Upper lobe of left lung (tissue), 6 donors: ENCODE data around the gene KCNH8. TPM values are rescaled to one million over a fixed set of nuclear protein-coding genes. Genes with fewer than 3 reads are reported as not detected.

Experiments used
- ATAC-seq, 2 donors: fragments of 200-7000 bp; cut with Tn5 transposase; one replicate each; pipeline ENCODE4 v1.9.1; 2022; ENCODE audit warnings: mild to moderate bottlenecking in 2 of 2, moderate library complexity in 2 of 2; ENCODE audit not compliant: low FRiP score in 2 of 2
- DNase-seq, 2 donors: peaks; one replicate each; pipeline ENCODE4 v3.0.0-alpha.2; 2019 to 2020
- H3K27ac ChIP-seq, 4 donors: fragments of 200-600 bp; sonication (generic); one replicate each; pipeline ENCODE4 v1.5.1; 2016 to 2019
- H3K27me3 ChIP-seq, 4 donors: fragments of 200-600 bp; sonication (generic); one replicate each; pipeline ENCODE4 v1.5.1; 2017 to 2019
- H3K36me3 ChIP-seq, 4 donors: fragments of 200-600 bp; sonication (generic); one replicate each; pipeline ENCODE4 v1.5.1; 2016 to 2019
- H3K4me1 ChIP-seq, 4 donors: fragments of 200-600 bp; sonication (generic); one replicate each; pipeline ENCODE4 v1.5.1; 2018 to 2019
- H3K4me3 ChIP-seq, 4 donors: fragments of 200-600 bp; sonication (generic); one replicate each; pipeline ENCODE4 v1.5.1; 2017 to 2019; ENCODE audit warnings: mild to moderate bottlenecking in 2 of 4, moderate library complexity in 1 of 4
- H3K9me3 ChIP-seq, 4 donors: fragments of 200-600 bp; sonication (generic); one replicate each; pipeline ENCODE4 v1.5.1; 2018 to 2019
- EP300 ChIP-seq, 4 donors: sonication (generic); formaldehyde crosslinking; IDR thresholded peaks; one replicate each; pipeline ENCODE4 v1.5.1; 2017; ENCODE audit warnings: antibody characterized with exemption in 4 of 4, control low read depth in 2 of 4
- POLR2A ChIP-seq, 4 donors: fragments of 450-650 bp; IDR thresholded peaks; one replicate each; pipeline ENCODE4 v1.5.1; 2016 to 2017; ENCODE audit warnings: antibody characterized with exemption in 4 of 4, mild to moderate bottlenecking in 2 of 4
- POLR2AphosphoS5 ChIP-seq, 2 donors: sonication (generic); formaldehyde crosslinking; IDR thresholded peaks; one replicate each; pipeline ENCODE4 v1.5.1; 2017; ENCODE audit warnings: antibody characterized with exemption in 2 of 2
- WGBS, 2 donors: methylation state at CpG; one replicate each; pipeline ENCODE4 v1.1.5; 2017 to 2018; 5-methylcytosine and 5-hydroxymethylcytosine counted together
- total RNA-seq, 6 donors: library from RNA; depleted of rRNA in 4 of 6; stranded (reverse); fragments of >200 nt in 4 of 6; gene quantifications; one replicate each; pipeline versions ENCODE4 v1.1.0 to v1.2.1, GENCODE V29; 2016 to 2021
- TF ChIP-seq, protein P1 (sequence below), 6 experiments: fragments of 450-650 bp in 4 of 6; fragments of 200-600 bp in 2 of 6; sonication (generic) in 2 of 6; IDR thresholded peaks; one replicate each; pipeline ENCODE4 v1.5.1; 2016 to 2019; ENCODE audit warnings: antibody characterized with exemption in 6 of 6
- donor health status: DM: no; HTN: no; CAD: no; lungs with moderate emphysema.
- donor health status: DM: no; HTN: yes; CAD: no; lungs with severe emphysema.

KCNH8 gene
- total RNA-seq, 6 donors from 2014 or later = 0.10 to 0.24 (median 0.13) TPM; not detected in 2

DNA sequence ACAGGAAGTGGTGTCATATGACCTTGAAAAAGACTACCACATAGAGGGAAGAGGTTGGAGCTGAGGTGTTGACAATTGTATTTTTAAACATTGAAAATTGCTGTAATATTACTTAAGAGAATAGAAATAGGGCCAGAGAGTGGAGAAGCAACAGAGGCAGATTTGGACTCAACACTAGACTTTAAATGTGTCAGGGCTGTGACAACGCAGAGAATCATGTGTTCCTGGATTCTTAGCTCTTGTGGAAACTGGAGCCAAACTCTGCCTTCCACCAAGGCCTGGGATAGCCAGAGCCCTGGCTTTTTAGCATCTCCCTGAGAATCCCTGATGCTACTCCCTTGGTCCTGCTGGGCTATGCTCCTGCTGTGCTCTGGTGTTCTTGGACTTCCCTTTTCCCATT lies 277.5 kb downstream of the KCNH8 start:
- H3K27ac ChIP-seq = no peak overlapping the region
- no peaks in the 10 kb centered on the region for H3K36me3 ChIP-seq
- 83 to 87% methylated on average over 1 of the region's 1 CpG for WGBS, 2 donors
- DNase-seq (no peak), ATAC-seq (no peak)
- H3K4me3 ChIP-seq = no peak overlapping the region
- TF ChIP-seq POLR2A (IDR thresholded peaks at IDR 0.05) (no peak), POLR2AphosphoS5 (IDR thresholded peaks at IDR 0.05) (no peak), EP300 (IDR thresholded peaks at IDR 0.05) (no peak)
- TF ChIP-seq, protein P1, sequence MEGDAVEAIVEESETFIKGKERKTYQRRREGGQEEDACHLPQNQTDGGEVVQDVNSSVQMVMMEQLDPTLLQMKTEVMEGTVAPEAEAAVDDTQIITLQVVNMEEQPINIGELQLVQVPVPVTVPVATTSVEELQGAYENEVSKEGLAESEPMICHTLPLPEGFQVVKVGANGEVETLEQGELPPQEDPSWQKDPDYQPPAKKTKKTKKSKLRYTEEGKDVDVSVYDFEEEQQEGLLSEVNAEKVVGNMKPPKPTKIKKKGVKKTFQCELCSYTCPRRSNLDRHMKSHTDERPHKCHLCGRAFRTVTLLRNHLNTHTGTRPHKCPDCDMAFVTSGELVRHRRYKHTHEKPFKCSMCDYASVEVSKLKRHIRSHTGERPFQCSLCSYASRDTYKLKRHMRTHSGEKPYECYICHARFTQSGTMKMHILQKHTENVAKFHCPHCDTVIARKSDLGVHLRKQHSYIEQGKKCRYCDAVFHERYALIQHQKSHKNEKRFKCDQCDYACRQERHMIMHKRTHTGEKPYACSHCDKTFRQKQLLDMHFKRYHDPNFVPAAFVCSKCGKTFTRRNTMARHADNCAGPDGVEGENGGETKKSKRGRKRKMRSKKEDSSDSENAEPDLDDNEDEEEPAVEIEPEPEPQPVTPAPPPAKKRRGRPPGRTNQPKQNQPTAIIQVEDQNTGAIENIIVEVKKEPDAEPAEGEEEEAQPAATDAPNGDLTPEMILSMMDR (IDR thresholded peaks at IDR 0.05) = no peak
- H3K27me3 ChIP-seq = no peaks in the 10 kb centered on the region
- no peaks in the 10 kb centered on the region for H3K4me1 ChIP-seq
- no peaks in the 10 kb centered on the region for H3K9me3 ChIP-seq

DNA sequence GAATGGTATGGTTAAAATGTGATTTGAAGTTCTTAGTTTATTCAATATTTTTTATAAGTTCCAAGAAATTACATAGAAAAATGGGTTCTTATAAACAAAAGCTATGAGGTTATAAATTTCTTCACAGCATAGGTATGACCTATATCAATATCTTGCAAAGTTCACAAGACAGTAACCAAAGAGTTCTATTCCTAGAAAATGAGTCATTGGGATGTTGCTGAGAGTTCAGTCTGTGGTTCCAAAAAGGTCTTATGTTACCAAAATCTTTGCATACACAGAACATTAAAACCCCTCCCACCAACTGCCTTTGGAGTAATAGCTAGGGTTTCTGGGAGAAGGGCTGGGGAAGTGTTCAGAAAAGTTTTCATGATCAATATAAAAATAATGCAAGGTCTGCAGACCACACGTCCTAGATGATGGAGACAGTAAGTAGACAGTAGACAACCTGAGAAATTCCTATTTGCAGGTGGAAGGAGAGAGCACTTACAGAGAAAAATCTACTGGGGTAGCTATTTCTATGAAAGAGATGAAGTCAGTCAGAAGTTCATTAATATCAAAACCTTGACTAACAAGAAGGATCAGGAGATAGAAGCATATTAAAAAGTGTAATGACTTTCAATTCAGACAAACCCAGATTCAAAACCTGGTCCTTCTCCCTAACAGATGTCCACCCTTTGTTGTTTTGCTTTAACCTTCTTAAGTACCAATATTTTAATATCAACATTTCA lies 279.3 kb downstream of the KCNH8 start:
- Histone ChIP-seq H3K36me3 (no peaks in the 10 kb centered on the region), H3K4me3 (no peak overlapping the region), H3K27me3 (no peaks in the 10 kb centered on the region), H3K4me1 (no peaks in the 10 kb centered on the region), H3K27ac (no peak overlapping the region), H3K9me3 (no peaks in the 10 kb centered on the region)
- 67 to 70% methylated on average over 1 of the region's 1 CpG for WGBS, 2 donors
- DNase-seq (no peak), ATAC-seq (no peak)
- TF ChIP-seq EP300 (IDR thresholded peaks at IDR 0.05) = no peak
- TF ChIP-seq POLR2AphosphoS5 (IDR thresholded peaks at IDR 0.05) = no peak
- TF ChIP-seq, protein P1 (IDR thresholded peaks at IDR 0.05) = no peak

DNA sequence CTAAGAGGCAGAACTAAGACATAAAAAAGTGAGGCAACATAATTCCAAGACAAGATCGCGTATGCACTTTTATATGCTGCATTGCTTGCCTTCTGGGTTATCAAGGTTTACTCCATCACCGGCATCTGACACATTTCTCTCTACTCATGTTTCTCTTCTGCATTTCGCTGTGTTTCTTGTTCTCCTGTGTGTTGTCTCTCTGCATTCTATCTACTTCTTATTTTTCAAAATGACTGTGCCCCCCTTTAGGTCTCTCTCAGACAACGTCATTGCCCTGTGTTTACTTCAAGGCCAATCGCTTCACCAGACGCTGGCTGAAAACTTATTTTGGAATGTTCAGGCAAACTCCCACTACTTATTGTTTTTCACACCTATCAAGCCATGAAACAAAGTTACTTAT lies 280.4 kb downstream of the KCNH8 start:
- Histone ChIP-seq H3K36me3 (no peaks in the 10 kb centered on the region), H3K9me3 (no peaks in the 10 kb centered on the region), H3K4me3 (no peak overlapping the region), H3K27ac (no peak overlapping the region), H3K4me1 (no peaks in the 10 kb centered on the region), H3K27me3 (no peaks in the 10 kb centered on the region)
- TF ChIP-seq, protein P1 (IDR thresholded peaks at IDR 0.05) = no peak
- TF ChIP-seq POLR2A (IDR thresholded peaks at IDR 0.05) (no peak), POLR2AphosphoS5 (IDR thresholded peaks at IDR 0.05) (no peak), EP300 (IDR thresholded peaks at IDR 0.05) (no peak)
- DNase-seq (no peak), ATAC-seq (no peak)
- 90 to 91% methylated on average over 7 of the region's 7 CpGs for WGBS, 2 donors

DNA sequence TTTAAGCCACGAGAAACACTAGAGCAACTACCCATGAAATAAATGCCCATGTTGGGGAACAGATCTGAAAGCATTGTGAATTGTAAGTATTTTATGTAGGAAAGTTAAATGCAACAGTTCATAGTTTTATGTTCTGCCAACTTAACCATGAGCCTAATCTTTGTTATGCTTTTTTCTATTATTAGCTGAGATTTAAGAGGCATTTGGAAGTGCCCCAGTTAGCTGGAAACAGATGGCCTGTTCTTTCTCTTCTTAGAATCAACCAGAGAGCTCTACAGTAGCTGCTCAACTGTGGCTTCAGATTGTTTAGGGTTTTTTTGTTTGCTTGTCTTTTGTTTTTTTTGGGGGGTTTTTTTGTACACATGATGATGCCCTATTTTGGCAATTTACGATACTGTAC lies 284.4 kb downstream of the KCNH8 start:
- ATAC-seq (no peak), DNase-seq (no peak)
- Histone ChIP-seq H3K27ac (no peak overlapping the region), H3K4me3 (no peak overlapping the region), H3K9me3 (no peaks in the 10 kb centered on the region), H3K36me3 (no peaks in the 10 kb centered on the region), H3K4me1 (no peaks in the 10 kb centered on the region), H3K27me3 (no peaks in the 10 kb centered on the region)
- WGBS, 2 donors = 65 to 70% methylated on average over 2 of the region's 2 CpGs
- TF ChIP-seq, protein P1 (IDR thresholded peaks at IDR 0.05) = no peak
- TF ChIP-seq POLR2AphosphoS5 (IDR thresholded peaks at IDR 0.05) (no peak), EP300 (IDR thresholded peaks at IDR 0.05) (no peak), POLR2A (IDR thresholded peaks at IDR 0.05) (no peak)

DNA sequence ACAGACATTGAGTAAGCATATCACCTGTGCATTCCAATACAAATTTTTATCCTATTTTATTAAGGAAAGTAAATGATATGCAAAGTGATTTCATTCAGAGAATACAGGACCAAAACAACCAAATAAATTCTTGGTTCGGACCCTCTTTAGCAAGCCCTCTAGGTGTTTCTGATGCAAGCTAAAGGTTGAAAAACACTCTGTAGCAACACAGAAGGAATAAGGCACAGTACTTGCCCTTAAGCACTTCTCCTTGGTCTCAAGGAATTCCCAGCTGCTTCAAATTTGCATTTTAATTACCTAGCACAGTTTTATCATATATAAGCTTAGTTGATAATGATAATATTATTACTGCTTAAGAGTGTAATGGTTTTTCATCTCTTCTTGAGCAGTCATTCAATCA lies 288.4 kb downstream of the KCNH8 start:
- Histone ChIP-seq H3K27me3 (no peaks in the 10 kb centered on the region), H3K9me3 (no peaks in the 10 kb centered on the region), H3K36me3 (no peaks in the 10 kb centered on the region), H3K27ac (no peak overlapping the region), H3K4me1 (no peaks in the 10 kb centered on the region), H3K4me3 (no peak overlapping the region)
- WGBS, 2 donors = 94 to 95% methylated on average over 1 of the region's 1 CpG
- no peak for DNase-seq
- TF ChIP-seq EP300 (IDR thresholded peaks at IDR 0.05) (no peak), POLR2AphosphoS5 (IDR thresholded peaks at IDR 0.05) (no peak), POLR2A (IDR thresholded peaks at IDR 0.05) (no peak)
- TF ChIP-seq, protein P1 (IDR thresholded peaks at IDR 0.05) = no peak
- ATAC-seq = no peak
